Nephron progenitor cell (in vitro differentiated cells): ENCODE results near the gene DNAJB12.
"Not testable (repeated sequence)": the region's sequence is repeated elsewhere in the genome, so short reads cannot be mapped to it uniquely, and the experiment has no call there.

Experiments used
- DNase-seq: peaks from one replicate; pipeline ENCODE4 v3.0.0; 2021
- H3K27ac Mint-ChIP-seq: 2 replicates; pipeline ENCODE4 v1.8.0; 2021; ENCODE audit warnings: mild to moderate bottlenecking, moderate library complexity, mixed read lengths
- H3K27me3 Mint-ChIP-seq: 2 replicates; pipeline ENCODE4 v1.8.0; 2021; ENCODE audit warnings: mild to moderate bottlenecking, low read depth, mixed read lengths; ENCODE audit not compliant: poor library complexity
- H3K36me3 Mint-ChIP-seq: 2 replicates; pipeline ENCODE4 v1.8.0; 2021; ENCODE audit warnings: low read depth, mixed read lengths
- H3K4me1 Mint-ChIP-seq: 2 replicates; pipeline ENCODE4 v1.8.0; 2021; ENCODE audit warnings: mixed read lengths
- H3K4me3 Mint-ChIP-seq: 2 replicates; pipeline ENCODE4 v1.8.0; 2021; ENCODE audit warnings: mild to moderate bottlenecking, moderate library complexity, mixed read lengths
- H3K9me3 Mint-ChIP-seq: 2 replicates; pipeline ENCODE4 v1.8.0; 2021; ENCODE audit warnings: mild to moderate bottlenecking, moderate library complexity, mixed read lengths
- TF ChIP-seq, protein P1 (sequence below): fragments of 200-600 bp; sonication (generic); IDR thresholded peaks from 2 replicates; pipeline ENCODE4 v1.5.0; 2021; ENCODE audit warnings: antibody characterized with exemption

The DNAJB12 gene

DNA sequence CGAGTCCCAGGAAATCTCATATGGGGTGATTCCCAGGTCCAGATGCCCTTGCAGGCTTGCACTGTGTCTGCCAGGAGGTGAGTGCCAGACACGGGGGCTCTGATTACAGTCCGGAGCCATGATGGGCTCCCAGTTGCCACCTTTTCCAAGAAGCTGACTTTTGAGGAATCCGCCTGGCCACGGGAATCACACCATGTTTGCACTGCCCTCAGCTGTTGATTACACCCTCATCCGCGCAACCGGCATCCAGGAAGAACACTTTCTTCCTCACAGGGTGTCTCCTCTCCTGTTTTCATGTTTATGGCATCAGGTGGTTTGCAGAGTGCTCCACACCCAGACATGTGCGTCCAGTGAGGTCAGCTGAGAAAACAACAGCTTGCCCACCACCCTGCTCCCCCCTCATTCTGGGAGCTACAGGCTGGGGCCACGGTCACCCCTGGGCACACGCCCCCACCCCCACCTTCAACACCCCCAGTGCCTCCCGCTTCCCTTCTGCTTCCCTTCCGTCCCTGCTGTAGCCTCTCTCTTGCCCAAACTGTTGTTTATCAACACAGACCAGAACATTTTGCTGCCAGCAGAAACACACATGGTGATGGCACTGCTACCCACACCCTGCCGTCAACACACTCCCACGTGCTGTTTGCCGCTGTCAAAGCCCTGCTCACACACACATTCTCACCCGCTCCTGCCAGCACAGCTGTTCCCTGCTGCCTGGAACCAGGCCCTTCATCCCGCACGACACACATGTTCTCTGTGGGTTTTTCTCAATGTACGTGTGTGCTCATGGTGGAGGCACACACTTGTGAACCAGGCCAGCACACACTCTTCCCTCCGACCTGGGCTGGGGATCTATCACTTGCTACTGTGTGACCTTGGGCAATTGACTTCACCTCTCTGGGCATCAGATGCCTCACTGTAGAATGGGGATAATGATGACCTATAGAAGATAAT is 45.2 kb downstream of the DNAJB12 start:
- peak overlapping the region; percentile 37 for H3K27ac Mint-ChIP-seq
- H3K27me3 Mint-ChIP-seq, result no peaks in the 10 kb centered on the region
- no peaks in the 10 kb centered on the region for H3K36me3 Mint-ChIP-seq
- DNase-seq, result no peak
- no peaks in the 10 kb centered on the region for H3K9me3 Mint-ChIP-seq
- TF ChIP-seq, protein P1, sequence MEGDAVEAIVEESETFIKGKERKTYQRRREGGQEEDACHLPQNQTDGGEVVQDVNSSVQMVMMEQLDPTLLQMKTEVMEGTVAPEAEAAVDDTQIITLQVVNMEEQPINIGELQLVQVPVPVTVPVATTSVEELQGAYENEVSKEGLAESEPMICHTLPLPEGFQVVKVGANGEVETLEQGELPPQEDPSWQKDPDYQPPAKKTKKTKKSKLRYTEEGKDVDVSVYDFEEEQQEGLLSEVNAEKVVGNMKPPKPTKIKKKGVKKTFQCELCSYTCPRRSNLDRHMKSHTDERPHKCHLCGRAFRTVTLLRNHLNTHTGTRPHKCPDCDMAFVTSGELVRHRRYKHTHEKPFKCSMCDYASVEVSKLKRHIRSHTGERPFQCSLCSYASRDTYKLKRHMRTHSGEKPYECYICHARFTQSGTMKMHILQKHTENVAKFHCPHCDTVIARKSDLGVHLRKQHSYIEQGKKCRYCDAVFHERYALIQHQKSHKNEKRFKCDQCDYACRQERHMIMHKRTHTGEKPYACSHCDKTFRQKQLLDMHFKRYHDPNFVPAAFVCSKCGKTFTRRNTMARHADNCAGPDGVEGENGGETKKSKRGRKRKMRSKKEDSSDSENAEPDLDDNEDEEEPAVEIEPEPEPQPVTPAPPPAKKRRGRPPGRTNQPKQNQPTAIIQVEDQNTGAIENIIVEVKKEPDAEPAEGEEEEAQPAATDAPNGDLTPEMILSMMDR, result no peak
- H3K4me1 Mint-ChIP-seq, result peaks cover 53% of the 10 kb centered on the region
- H3K4me3 Mint-ChIP-seq, result no peak overlapping the region

DNA sequence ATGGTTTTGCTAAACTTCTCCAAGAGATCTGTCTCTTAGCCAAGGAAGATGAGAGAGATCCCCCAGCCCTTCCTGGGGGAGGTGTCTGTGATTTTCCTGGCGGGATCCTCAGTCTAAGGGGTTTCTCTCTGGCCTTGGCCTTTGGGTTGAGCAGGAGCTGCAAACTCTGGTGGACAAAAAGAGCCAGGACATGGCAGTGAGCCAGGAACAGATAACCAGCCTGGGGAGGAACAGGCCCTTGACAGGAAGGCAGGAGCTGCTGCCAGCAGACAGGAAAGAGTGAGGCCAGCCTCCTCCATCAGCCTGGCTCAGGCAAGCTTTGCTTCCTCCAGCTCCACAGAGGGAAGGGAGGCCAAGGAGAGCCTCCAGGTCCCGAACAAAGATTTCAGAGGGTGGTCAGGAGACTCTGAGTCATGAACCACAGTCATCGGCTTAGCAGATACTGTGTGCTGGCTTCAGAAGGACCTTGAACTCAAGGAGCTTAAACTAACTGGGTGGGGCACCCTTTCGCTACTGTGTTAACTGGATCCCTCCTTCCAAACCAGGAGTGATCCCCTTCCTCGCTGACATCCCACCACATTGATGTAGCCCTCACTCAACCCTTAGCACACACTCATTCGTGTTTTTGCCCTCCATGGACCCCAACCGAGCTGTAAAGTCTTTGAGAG is 46.3 kb downstream of the DNAJB12 start:
- no peak overlapping the region for H3K27ac Mint-ChIP-seq
- H3K9me3 Mint-ChIP-seq, result no peaks in the 10 kb centered on the region
- TF ChIP-seq, protein P1, result no peak
- no peak for DNase-seq
- H3K4me1 Mint-ChIP-seq, result peaks cover 60% of the 10 kb centered on the region
- H3K36me3 Mint-ChIP-seq, result no peaks in the 10 kb centered on the region
- H3K27me3 Mint-ChIP-seq, result peaks cover 4% of the 10 kb centered on the region
- no peak overlapping the region for H3K4me3 Mint-ChIP-seq

DNA sequence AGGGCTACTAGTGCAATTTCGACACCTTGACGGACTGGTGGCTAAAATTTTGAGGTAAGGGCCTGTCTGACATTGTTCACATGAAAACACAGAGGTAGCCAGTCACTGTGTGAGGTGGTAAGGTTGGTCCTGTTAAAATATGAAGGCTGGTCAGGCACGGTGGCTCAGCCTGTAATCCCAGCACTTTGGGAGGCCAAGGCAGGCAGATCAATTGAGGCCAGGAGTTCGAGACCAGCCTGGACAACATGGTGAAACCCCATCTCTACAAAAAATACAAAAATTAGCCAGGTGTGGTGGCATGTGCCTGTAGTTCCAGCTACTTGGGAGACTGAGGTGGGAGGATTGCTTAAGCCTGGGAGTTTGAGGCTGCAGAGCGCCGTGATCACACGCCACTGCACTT is 47.0 kb downstream of the DNAJB12 start:
- H3K36me3 Mint-ChIP-seq, H3K9me3 Mint-ChIP-seq, H3K27ac Mint-ChIP-seq, H3K27me3 Mint-ChIP-seq, H3K4me3 Mint-ChIP-seq, DNase-seq: not testable (repeated sequence)
- H3K4me1 Mint-ChIP-seq, result peaks cover 56% of the 10 kb centered on the region

DNA sequence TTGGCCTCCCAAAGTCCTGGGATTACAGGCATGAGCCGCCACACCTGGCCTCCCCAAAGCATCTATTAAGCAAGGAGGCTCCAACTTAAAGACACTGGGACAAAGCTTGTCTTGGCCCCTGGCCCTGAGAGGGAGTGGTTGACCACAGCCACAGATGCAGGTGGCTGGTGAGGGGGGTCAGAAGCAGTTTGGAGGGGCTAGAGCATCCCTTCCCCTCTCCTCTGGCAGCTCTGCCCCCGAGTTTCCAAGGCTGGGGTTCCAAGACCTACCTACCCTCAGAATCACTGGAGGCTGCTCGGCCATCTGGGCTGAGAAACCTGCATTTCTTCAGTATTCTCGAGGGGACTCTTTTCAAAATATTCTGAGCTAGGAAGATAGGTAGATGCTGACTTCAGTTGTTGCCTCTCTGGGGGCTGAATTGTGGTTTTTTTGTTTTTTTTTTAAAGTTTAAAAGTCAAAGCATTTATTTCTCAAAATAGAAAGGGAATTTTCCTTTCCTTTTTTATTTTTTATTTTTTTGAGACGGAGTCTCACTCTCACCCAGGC is 48.4 kb downstream of the DNAJB12 start:
- H3K36me3 Mint-ChIP-seq, result no peaks in the 10 kb centered on the region
- no peaks in the 10 kb centered on the region for H3K9me3 Mint-ChIP-seq
- no peak overlapping the region for H3K27ac Mint-ChIP-seq
- TF ChIP-seq, protein P1, result no peak
- H3K4me3 Mint-ChIP-seq, result no peak overlapping the region
- DNase-seq, result no peak
- peaks cover 55% of the 10 kb centered on the region for H3K4me1 Mint-ChIP-seq
- H3K27me3 Mint-ChIP-seq, result peaks cover 6% of the 10 kb centered on the region

GRCh38 chr10:72303424-72304128 is 51.1 kb downstream of the DNAJB12 start:
- Mint-ChIP-seq H3K4me1 (peaks cover 41% of the 10 kb centered on the region), H3K4me3 (no peak overlapping the region), H3K36me3 (no peaks in the 10 kb centered on the region), H3K27ac (peak overlapping the region; percentile 36), H3K9me3 (no peaks in the 10 kb centered on the region), H3K27me3 (peaks cover 6% of the 10 kb centered on the region)
- TF ChIP-seq, protein P1, result no peak
- DNase-seq, result no peak
